SK-N-SH (cell line): ENCODE data around the gene WLS. TPM values are rescaled to one million over a fixed set of nuclear protein-coding genes. Genes with fewer than 3 reads are reported as not detected.

ENCODE experiments used
- CTCF ChIA-PET: fragments of 300-600, 350-600 bp; formaldehyde crosslinking; extraction: SDS; loops from one replicate; lab custom pipeline; 2021; lab: Yijun Ruan, JAX
- POLR2A ChIA-PET: fragments of 350-600 bp; sonication (Branson Sonifier 250); formaldehyde crosslinking; extraction: SDS; loops from one replicate; lab custom pipeline; 2020; ENCODE audit warnings: antibody characterized with exemption, inconsistent platforms; lab: Yijun Ruan, JAX
- DNase-seq: peaks from one replicate; pipeline ENCODE4 v3.0.0; 2012
- H2AFZ ChIP-seq: fragments of 200-600 bp; sonication (generic); 2 replicates; pipeline ENCODE4 v1.8.1; 2016; ENCODE audit warnings: antibody characterized with exemption, mild to moderate bottlenecking, low read depth
- H3F3A ChIP-seq: fragments of 200-600 bp; sonication (generic); replicated peaks from 2 replicates; pipeline ENCODE3; 2016; ENCODE audit warnings: antibody characterized with exemption, mild to moderate bottlenecking; ENCODE audit not compliant: insufficient read depth
- H3K27ac ChIP-seq, 2 experiments: fragments of 200-500 bp in 1 of 2; fragments of 200-600 bp in 1 of 2; sonication (Bioruptor generic) in 1 of 2; sonication (generic), shearing (Covaris generic) in 1 of 2; 2 replicates each; pipeline versions ENCODE4 v1.5.1 to v1.6.1; 2014 to 2016; ENCODE audit warnings: low read depth in 2 of 2, inconsistent platforms in 1 of 2, low read length in 1 of 2, mild to moderate bottlenecking in 1 of 2, mixed read lengths in 1 of 2
- H3K27me3 ChIP-seq: fragments of 200-600 bp; sonication (generic), shearing (Covaris generic); 2 replicates; pipeline ENCODE4 v1.6.1; 2016; ENCODE audit warnings: mixed run types; ENCODE audit not compliant: insufficient read depth
- H3K36me3 ChIP-seq, 2 experiments: fragments of 200-500 bp in 1 of 2; fragments of 200-600 bp in 1 of 2; sonication (Bioruptor generic) in 1 of 2; sonication (generic) in 1 of 2; replicated peaks in 1 of 2; 2 replicates each; pipeline versions ENCODE3 to v1.5.1; 2014 to 2016; ENCODE audit warnings: low read length in 1 of 2, mild to moderate bottlenecking in 1 of 2; ENCODE audit not compliant: insufficient read depth in 2 of 2, control insufficient read depth in 1 of 2
- H3K4me1 ChIP-seq, 2 experiments: fragments of 200-500 bp in 1 of 2; fragments of 200-600 bp in 1 of 2; sonication (Bioruptor generic) in 1 of 2; sonication (generic), shearing (Covaris generic) in 1 of 2; 2 replicates each; pipeline versions ENCODE4 v1.5.1 to v1.6.1; 2014 to 2016; ENCODE audit warnings: low read depth in 1 of 2, low read length in 1 of 2, mixed run types in 1 of 2; ENCODE audit not compliant: insufficient read depth in 2 of 2, control insufficient read depth in 1 of 2
- H3K4me2 ChIP-seq: fragments of 200-600 bp; sonication (generic), shearing (Covaris generic); 2 replicates; pipeline ENCODE4 v1.6.1; 2017; ENCODE audit warnings: mixed run types
- H3K4me3 ChIP-seq, 2 experiments: fragments of 200-500 bp in 1 of 2; fragments of 200-600 bp in 1 of 2; sonication (Bioruptor generic) in 1 of 2; sonication (generic), shearing (Covaris generic) in 1 of 2; 2 replicates each; pipeline versions ENCODE4 v1.5.1 to v1.8.1; 2014 to 2016; ENCODE audit warnings: low read depth in 2 of 2, inconsistent platforms in 1 of 2, low read length in 1 of 2, mild to moderate bottlenecking in 1 of 2, mixed read lengths in 1 of 2, moderate library complexity in 1 of 2
- H3K79me2 ChIP-seq: fragments of 200-600 bp; sonication (generic); 2 replicates; pipeline ENCODE4 v1.8.1; 2017; ENCODE audit warnings: mild to moderate bottlenecking; ENCODE audit not compliant: insufficient read depth
- H3K9ac ChIP-seq: fragments of 200-600 bp; sonication (generic); 2 replicates; pipeline ENCODE4 v1.6.1; 2017; ENCODE audit warnings: mixed run types
- H3K9me2 ChIP-seq: fragments of 200-600 bp; sonication (generic); 2 replicates; pipeline ENCODE4 v1.6.1; 2017; ENCODE audit warnings: mixed run types
- H3K9me3 ChIP-seq: fragments of 200-600 bp; sonication (generic); 2 replicates; pipeline ENCODE4 v1.6.1; 2017; ENCODE audit warnings: mixed run types, mild to moderate bottlenecking, moderate library complexity
- H4K20me1 ChIP-seq: fragments of 200-600 bp; sonication (generic); 2 replicates; pipeline ENCODE4 v1.6.1; 2017; ENCODE audit warnings: mild to moderate bottlenecking, mixed run types; ENCODE audit not compliant: insufficient read depth
- CTCF ChIP-seq: fragments of 200-600 bp; sonication (generic); IDR thresholded peaks from 2 replicates; pipeline ENCODE4 v1.6.1; 2017; ENCODE audit warnings: antibody characterized with exemption, mild to moderate bottlenecking, moderate library complexity
- ELF1 ChIP-seq: IDR thresholded peaks from 2 replicates; pipeline ENCODE4 v1.4.0; 2012
- EZH2phosphoT487 ChIP-seq: fragments of 200-600 bp; sonication (generic); IDR thresholded peaks from 2 replicates; pipeline ENCODE4 v1.6.1; 2017; ENCODE audit warnings: low read depth, mixed run types, mild to moderate bottlenecking, antibody characterized with exemption, moderate library complexity, borderline replicate concordance
- FOXJ3 ChIP-seq: sonication (generic); formaldehyde crosslinking; IDR thresholded peaks from 2 replicates; pipeline ENCODE4 v1.5.1; 2020; ENCODE audit warnings: mild to moderate bottlenecking, missing genetic modification reagents
- FOXM1 ChIP-seq: IDR thresholded peaks from 2 replicates; pipeline ENCODE4 v1.4.0; 2012; ENCODE audit warnings: low read depth, mild to moderate bottlenecking
- GABPA ChIP-seq: IDR thresholded peaks from 2 replicates; pipeline ENCODE4 v1.4.0; 2012; ENCODE audit warnings: low read depth, mild to moderate bottlenecking
- GATA2 ChIP-seq: sonication (generic); formaldehyde crosslinking; IDR thresholded peaks from 2 replicates; pipeline ENCODE4 v1.5.0; 2020; ENCODE audit warnings: mild to moderate bottlenecking, missing genetic modification reagents
- JUND ChIP-seq: IDR thresholded peaks from 2 replicates; pipeline ENCODE4 v1.4.0; 2012
- MAX ChIP-seq: IDR thresholded peaks from 2 replicates; pipeline ENCODE4 v1.4.0; 2012; ENCODE audit warnings: low read depth
- MEF2A ChIP-seq: IDR thresholded peaks from 2 replicates; pipeline ENCODE4 v1.4.0; 2012; ENCODE audit warnings: low read depth, borderline replicate concordance
- MXI1 ChIP-seq: IDR thresholded peaks from 2 replicates; pipeline ENCODE4 v1.6.1; 2012; ENCODE audit warnings: mild to moderate bottlenecking, low read depth, low read length, improper control_type of control experiment
- NFIC ChIP-seq: IDR thresholded peaks from 2 replicates; pipeline ENCODE4 v1.4.0; 2012; ENCODE audit warnings: borderline replicate concordance
- NRF1 ChIP-seq: IDR thresholded peaks from 2 replicates; pipeline ENCODE4 v1.6.1; 2012; ENCODE audit warnings: low read depth, mild to moderate bottlenecking, low read length
- RCOR1 ChIP-seq: fragments of 150-350 bp; IDR thresholded peaks from 2 replicates; pipeline ENCODE4 v1.6.1; 2017; ENCODE audit warnings: antibody characterized with exemption, low read length
- REST ChIP-seq: IDR thresholded peaks from 2 replicates; pipeline ENCODE4 v1.6.1; 2012; ENCODE audit warnings: mild to moderate bottlenecking, low read depth, low read length, moderate library complexity
- RFX5 ChIP-seq: IDR thresholded peaks from 2 replicates; pipeline ENCODE4 v1.6.1; 2012; ENCODE audit warnings: mild to moderate bottlenecking, improper control_type of control experiment, low read length
- RXRA ChIP-seq: IDR thresholded peaks from 2 replicates; pipeline ENCODE4 v1.4.0; 2012; ENCODE audit warnings: low read depth, mild to moderate bottlenecking, borderline replicate concordance
- SIN3A ChIP-seq: IDR thresholded peaks from 2 replicates; pipeline ENCODE4 v1.6.1; 2012; ENCODE audit warnings: low read depth, mild to moderate bottlenecking, low read length, moderate library complexity, borderline replicate concordance
- SMC3 ChIP-seq: IDR thresholded peaks from 2 replicates; pipeline ENCODE4 v1.6.1; 2012; ENCODE audit warnings: low read depth, low read length, improper control_type of control experiment
- TAF1 ChIP-seq: IDR thresholded peaks from 2 replicates; pipeline ENCODE4 v1.6.1; 2012; ENCODE audit warnings: low read depth, mild to moderate bottlenecking, low read length, moderate library complexity, borderline replicate concordance
- TCF12 ChIP-seq: IDR thresholded peaks from 2 replicates; pipeline ENCODE4 v1.4.0; 2012
- TEAD4 ChIP-seq: IDR thresholded peaks from 2 replicates; pipeline ENCODE4 v1.4.0; 2012; ENCODE audit warnings: mild to moderate bottlenecking, borderline replicate concordance; ENCODE audit not compliant: insufficient read depth
- USF1 ChIP-seq: IDR thresholded peaks from 2 replicates; pipeline ENCODE4 v1.4.0; 2012; ENCODE audit warnings: low read depth, borderline replicate concordance
- ZBTB33 ChIP-seq: IDR thresholded peaks from 2 replicates; pipeline ENCODE4 v1.4.0; 2012; ENCODE audit warnings: low read depth, borderline replicate concordance
- WGBS: methylation state at CpG from one replicate; pipeline ENCODE4 v1.1.6; 2017; ENCODE audit warnings: low lambda C conversion rate; 5-methylcytosine and 5-hydroxymethylcytosine counted together
- polyA plus RNA-seq, 3 experiments: library from polyadenylated mRNA; depleted of rRNA; stranded (reverse); fragments of >200 nt; gene quantifications; 2 replicates each; pipeline ENCODE4 v1.2.3, GENCODE V29; 2012

WLS gene
- polyA plus RNA-seq, 1 of the 3 experiments (the other 2 are of a cell fraction) = 69.0 TPM

- peak overlapping the region; percentile 7; the same call in 1 of the 2 replicates for H2AFZ ChIP-seq
- peaks cover 37% of the 10 kb centered on the region for H3F3A ChIP-seq
- no peak overlapping the region for H3K4me3 ChIP-seq
- H3K9me3 ChIP-seq = no peaks in the 10 kb centered on the region
- peaks cover 18 to 33% of the 10 kb centered on the region in 2 experiments for H3K4me1 ChIP-seq
- ChIA-PET POLR2A (no interaction called here), CTCF (interaction anchor here (0.6 kb wide), 1 partner anchor 10 kb away, joined by 3 read pairs; no protein-coding TSS in a partner anchor)
- peak overlapping the region; percentile 62 for H3K4me2 ChIP-seq
- H3K9me2 ChIP-seq = no peaks in the 10 kb centered on the region
- no peaks in the 10 kb centered on the region for H4K20me1 ChIP-seq
- peaks cover 10% of the 10 kb centered on the region; the same call in 1 of the 2 replicates for H3K79me2 ChIP-seq
- peak overlapping the region in 1 of 2 experiments; percentile 81; a peak in 2 of 4 replicates for H3K27ac ChIP-seq
- no peaks in the 10 kb centered on the region for H3K27me3 ChIP-seq
- 56% methylated on average over 4 of the region's 4 CpGs for WGBS
- DNase-seq = no peak
- H3K9ac ChIP-seq = peak overlapping the region; percentile 12; the same call in 1 of the 2 replicates
- H3K36me3 ChIP-seq = no peaks in the 10 kb centered on the region
- TF ChIP-seq TCF12 = peak; percentile 34; the same call in 1 of the 2 replicates
- TF ChIP-seq TEAD4 = no peak
- TF ChIP-seq RXRA = no peak
- TF ChIP-seq FOXJ3 (CRISPR knock-in tag) = no peak
- TF ChIP-seq REST = no peak
- peak; percentile 6; the same call in 1 of the 2 replicates for TF ChIP-seq JUND
- no peak for TF ChIP-seq ZBTB33
- no peak for TF ChIP-seq GABPA
- no peak for TF ChIP-seq MXI1
- TF ChIP-seq GATA2 (CRISPR knock-in tag) = no peak
- no peak for TF ChIP-seq MAX
- TF ChIP-seq TAF1 = no peak
- peak; percentile 82 for TF ChIP-seq MEF2A
- TF ChIP-seq SMC3 = no peak
- 0 out of 2 replicates have a peak, but pooled peaks have one; percentile 21 for TF ChIP-seq NFIC
- no peak for TF ChIP-seq SIN3A
- TF ChIP-seq ELF1 = no peak
- no peak for TF ChIP-seq EZH2phosphoT487
- TF ChIP-seq NRF1 = no peak
- no peak for TF ChIP-seq USF1
- TF ChIP-seq RCOR1 = no peak
- no peak for TF ChIP-seq CTCF
- no peak for TF ChIP-seq RFX5
- no peak for TF ChIP-seq FOXM1
Observed at GRCh38 chr1:68178821-68179490, 53.4 kb downstream of the WLS start.
